Adrenal gland (tissue), 19 donors: ENCODE data around the gene CCNC. TPM values are rescaled to one million over a fixed set of nuclear protein-coding genes. Genes with fewer than 3 reads are reported as not detected.
A peak's percentile ranks its signal among the peaks of the same experiment; 100 is the strongest.

Experiments
- DNase-seq, 7 donors: peaks; one replicate each; pipeline ENCODE4 v3.0.0-alpha.2; 2019 to 2020
- H3K27ac ChIP-seq, 5 donors: fragments of 200-600 bp; sonication (generic) in 4 of 5; 1 replicate in 3 of 5; 2 replicates in 2 of 5; pipeline versions ENCODE4 v1.5.1 to v1.8.0; 2016 to 2020; ENCODE audit warnings: mild to moderate bottlenecking in 1 of 5
- H3K27me3 ChIP-seq: fragments of 200-600 bp; 2 replicates; pipeline ENCODE4 v1.8.0; 2021
- H3K36me3 ChIP-seq, 2 donors: fragments of 200-600 bp; replicated peaks in 1 of 2; 1 replicate in 1 of 2; 2 replicates in 1 of 2; pipeline versions ENCODE4 v1.5.1 to v1.8.0; 2018 to 2022
- H3K4me1 ChIP-seq, 2 donors: fragments of 200-600 bp; replicated peaks in 1 of 2; 1 replicate in 1 of 2; 2 replicates in 1 of 2; pipeline versions ENCODE4 v1.5.1 to v1.8.0; 2018 to 2021
- H3K4me3 ChIP-seq, 4 donors: fragments of 200-600 bp; sonication (generic) in 3 of 4; one replicate each; pipeline ENCODE4 v1.5.1; 2016 to 2018
- H3K9me3 ChIP-seq, 3 donors: fragments of 200-600 bp; sonication (generic) in 1 of 3; replicated peaks in 1 of 3; 1 replicate in 2 of 3; 2 replicates in 1 of 3; pipeline versions ENCODE4 v1.5.1 to v1.8.0; 2016 to 2021
- CTCF ChIP-seq, 6 experiments: fragments of 450-650 bp in 4 of 6; fragments of 200-600 bp in 2 of 6; sonication (generic) in 1 of 6; IDR thresholded peaks; 1 replicate in 5 of 6; 2 replicates in 1 of 6; pipeline versions ENCODE4 v1.5.1 to v1.8.0; 2016 to 2021; ENCODE audit warnings: antibody characterized with exemption in 6 of 6, mild to moderate bottlenecking in 2 of 6, moderate library complexity in 1 of 6
- POLR2A ChIP-seq, 2 donors: fragments of 450-650 bp; IDR thresholded peaks; one replicate each; pipeline ENCODE4 v1.6.1; 2017; ENCODE audit warnings: antibody characterized with exemption in 2 of 2, mild to moderate bottlenecking in 2 of 2, moderate library complexity in 1 of 2
- WGBS, 4 donors: extraction: QIAGEN DNeasy Blood & Tissue Kit in 2 of 4; methylation state at CpG; one replicate each; pipeline versions ENCODE4 v1.1.5 to v1.1.7; 2013 to 2017; 5-methylcytosine and 5-hydroxymethylcytosine counted together
- intact Hi-C, 2 donors: fragments of 100-400 bp; cut with DNase I; formaldehyde crosslinking; loops; one replicate each; pipeline versions ENCODE4 v1.14.1 to v1.15.0; 2022 to 2023
- long read RNA-seq, 10 donors: library from polyadenylated mRNA in 3 of 10; unstranded in 2 of 10; stranded (forward) in 1 of 10; transcript quantifications; one replicate each; pipeline ENCODE4 v2.0.0 and lab custom pipeline, GENCODE V29; 2021 to 2026
- polyA plus RNA-seq, 3 donors: library from polyadenylated mRNA; stranded (reverse); fragments of 200-250 nt in 2 of 3; fragments of 350-450 nt in 1 of 3; fragmentation: Illumina TruSeq in 1 of 3; extraction: RNeasy Lipid Tissue Mini Kit (QIAGEN cat#74804) in 1 of 3; gene quantifications; one replicate each; pipeline ENCODE4 v1.2.3, GENCODE V29; 2013 to 2014
- total RNA-seq, 9 donors: library from RNA; depleted of rRNA in 4 of 9; stranded (reverse); fragments of >200 nt in 4 of 9; fragments of 120-200 nt in 1 of 9; fragmentation: NEBNext Ultra II Directional in 1 of 9; extraction: Animal tissue kit (Norgen Biotek cat#: 25700) in 1 of 9; gene quantifications; one replicate each; pipeline versions ENCODE4 v1.1.0 to v1.2.4, GENCODE V29; 2013 to 2023
- donor health status: healthy with polysubstance abuse.
- donor health status: Bipolar disorder and iron deficiency.
- donor health status: DM: yes; HTN: yes; CAD: no.
- donor health status: DM: no; HTN: no; CAD: no.
- donor health status: DM: no; HTN: no; CAD: no.
- donor health status: DM: yes; HTN: yes; CAD: no.

The CCNC gene
- total RNA-seq (10 to 100 TPM; 30.5 to 87.2 (median 56.4) TPM), polyA plus RNA-seq (10 to 100 TPM; 18.7 to 80.2 (median 28.5) TPM)
- long read RNA-seq, donor 1, transcript CCNC-210 (12 exons, 2,473 nt): major isoform, 37 of 41 reads
- long read RNA-seq, donor 1, partial matches to known transcripts: 0 of 41 reads
- long read RNA-seq, donor 1, other reads (novel, unspliced or antisense): 0 of 41 reads
- long read RNA-seq, donor 2, transcript CCNC-210 (12 exons, 2,473 nt): major isoform, 19 of 27 reads
- long read RNA-seq, donor 2, partial matches to known transcripts: 0 of 27 reads
- long read RNA-seq, donor 2, other reads (novel, unspliced or antisense): 0 of 27 reads
- long read RNA-seq, donor 3, transcript CCNC-210 (12 exons, 2,473 nt): major isoform, 30 of 31 reads
- long read RNA-seq, donor 3, partial matches to known transcripts: 0 of 31 reads
- long read RNA-seq, donor 3, other reads (novel, unspliced or antisense): 0 of 31 reads
- long read RNA-seq, donor 4, transcript CCNC-210 (12 exons, 2,473 nt): major isoform, 58 of 68 reads
- long read RNA-seq, donor 4, partial matches to known transcripts: 2 of 68 reads
- long read RNA-seq, donor 4, other reads (novel, unspliced or antisense): 3 of 68 reads
- long read RNA-seq, donor 5, transcript CCNC-210 (12 exons, 2,473 nt): major isoform, 77 of 93 reads
- long read RNA-seq, donor 5, partial matches to known transcripts: 1 of 93 reads
- long read RNA-seq, donor 5, other reads (novel, unspliced or antisense): 10 of 93 reads
- long read RNA-seq, donor 6, transcript CCNC-210 (12 exons, 2,473 nt): major isoform, 40 of 48 reads
- long read RNA-seq, donor 6, partial matches to known transcripts: 1 of 48 reads
- long read RNA-seq, donor 6, other reads (novel, unspliced or antisense): 6 of 48 reads
- long read RNA-seq, donor 7, transcript CCNC-210 (12 exons, 2,473 nt): major isoform, 5 of 5 reads
- long read RNA-seq, donor 7, partial matches to known transcripts: 0 of 5 reads
- long read RNA-seq, donor 7, other reads (novel, unspliced or antisense): 0 of 5 reads
- long read RNA-seq, donor 8, transcript CCNC-210 (12 exons, 2,473 nt): major isoform, 36 of 41 reads
- long read RNA-seq, donor 8, partial matches to known transcripts: 0 of 41 reads
- long read RNA-seq, donor 8, other reads (novel, unspliced or antisense): 0 of 41 reads
- long read RNA-seq, donor 9, transcript CCNC-210 (12 exons, 2,473 nt): major isoform, 16 of 17 reads
- long read RNA-seq, donor 9, partial matches to known transcripts: 0 of 17 reads
- long read RNA-seq, donor 9, other reads (novel, unspliced or antisense): 0 of 17 reads
- long read RNA-seq, donor 10, transcript CCNC-210 (12 exons, 2,473 nt): major isoform, 16 of 19 reads
- long read RNA-seq, donor 10, partial matches to known transcripts: 0 of 19 reads
- long read RNA-seq, donor 10, other reads (novel, unspliced or antisense): 0 of 19 reads

- WGBS, 4 donors: 0 to 1% (median 1%) methylated on average over 23 to 64 of the region's 64 CpGs
- H3K27me3 ChIP-seq: no peaks in the 10 kb centered on the region
Measured at GRCh38 chr6:99568103-99568933, at the start of gene CCNC. TSS of gene CCNC (minus strand) at chr6:99568660. CDS start at chr6:99568527, 133 bp downstream.

GRCh38 chr6:99617131-99617530 is 48.7 kb upstream of the CCNC start:
- Histone ChIP-seq H3K36me3 (no peaks in the 10 kb centered on the region), H3K27me3 (peaks cover 96% of the 10 kb centered on the region), H3K4me1 (peaks cover 13 to 18% of the 10 kb centered on the region in 2 donors), H3K9me3 (no peaks in the 10 kb centered on the region), H3K4me3 (no peak overlapping the region), H3K27ac (no peak overlapping the region)
- 41 to 56% (median 47%) methylated on average over 2 of the region's 2 CpGs for WGBS, 4 donors
- no peak for DNase-seq
- no peak for TF ChIP-seq POLR2A (IDR thresholded peaks at IDR 0.05)
- TF ChIP-seq CTCF (IDR thresholded peaks at IDR 0.05): no peak
- intact Hi-C loops: no loop called here

More at GRCh38 chr6:99568103-99568933, at the start of gene CCNC:
- intact Hi-C loops: no loop called here
- Histone ChIP-seq H3K36me3 (no peaks in the 10 kb centered on the region), H3K27ac (peak within 1 kb of the TSS in 4 of 5 donors; percentile 20 to 79 (median 75)), H3K9me3 (no peaks in the 10 kb centered on the region), H3K4me1 (peaks cover 10 to 43% of the 10 kb centered on the region in 2 donors), H3K4me3 (peak within 1 kb of the TSS; percentile 26 to 92 (median 71))
- DNase-seq: peak; percentile 93 to 98 (median 96)
- TF ChIP-seq CTCF (IDR thresholded peaks at IDR 0.05): no peak
- peak; percentile 68 to 86 for TF ChIP-seq POLR2A (IDR thresholded peaks at IDR 0.05)

GRCh38 chr6:99614430-99615186 is 46.1 kb upstream of the CCNC start:
- peak overlapping the region in 1 of 4 donors; percentile 59 for H3K4me3 ChIP-seq
- no peaks in the 10 kb centered on the region for H3K36me3 ChIP-seq
- TF ChIP-seq POLR2A (IDR thresholded peaks at IDR 0.05): no peak
- no peak for TF ChIP-seq CTCF (IDR thresholded peaks at IDR 0.05)
- H3K9me3 ChIP-seq: no peaks in the 10 kb centered on the region
- WGBS, 4 donors: 5 to 13% (median 7%) methylated on average over 23 to 55 of the region's 55 CpGs
- peaks cover 13 to 18% of the 10 kb centered on the region in 2 donors for H3K4me1 ChIP-seq
- no peak overlapping the region for H3K27ac ChIP-seq
- intact Hi-C loops: no loop called here
- peaks cover 90% of the 10 kb centered on the region for H3K27me3 ChIP-seq
- DNase-seq: no peak
